A673 (cell line): Measurements from ENCODE around the gene SPECC1L. TPM values are rescaled to one million over a fixed set of nuclear protein-coding genes. Genes with fewer than 3 reads are reported as not detected.

Experiments used
- BruUV-seq: library from RNA; stranded (reverse); fragments of 400-500 nt; replicated peaks from 2 replicates; lab custom pipeline; 2021; lab: Mats Ljungman, UMichigan
- CTCF ChIA-PET: fragments of 300-600 bp; sonication (Branson Sonifier 250); formaldehyde crosslinking; loops from one replicate; lab custom pipeline; 2022; ENCODE audit warnings: antibody characterized with exemption; lab: Charles Lee
- POLR2A ChIA-PET: fragments of 300-600 bp; sonication (Branson Sonifier 250); formaldehyde crosslinking; loops from one replicate; lab custom pipeline; 2022; ENCODE audit warnings: antibody characterized with exemption; ENCODE audit not compliant: low non-redundant PET; lab: Charles Lee
- DNase-seq: peaks from one replicate; pipeline ENCODE4 v3.0.0-alpha.2; 2015; ENCODE audit warnings: low spot score
- H3K27ac ChIP-seq: fragments of 200-600 bp; sonication (generic); 2 replicates; pipeline ENCODE4 v1.5.1; 2016; ENCODE audit warnings: mixed run types, low read depth, mild to moderate bottlenecking, mixed read lengths, antibody characterized with exemption, low read length; ENCODE audit not compliant: poor library complexity, severe bottlenecking
- H3K27me3 ChIP-seq: fragments of 200-600 bp; sonication (generic); replicated peaks from 2 replicates; pipeline ENCODE4 v1.6.1; 2017; ENCODE audit warnings: mixed run types, low read depth, mild to moderate bottlenecking, mixed read lengths, antibody characterized with exemption, low read length; ENCODE audit not compliant: insufficient read depth, poor library complexity
- H3K36me3 ChIP-seq: fragments of 200-600 bp; sonication (generic); 2 replicates; pipeline ENCODE4 v1.6.1; 2016; ENCODE audit warnings: mixed run types, mild to moderate bottlenecking, mixed read lengths, antibody characterized with exemption, low read length; ENCODE audit not compliant: insufficient read depth, poor library complexity, severe bottlenecking
- H3K4me1 ChIP-seq: fragments of 200-600 bp; sonication (generic); 2 replicates; pipeline ENCODE4 v1.6.1; 2017; ENCODE audit warnings: mixed run types, mild to moderate bottlenecking, mixed read lengths, antibody characterized with exemption, low read length; ENCODE audit not compliant: insufficient read depth, poor library complexity, severe bottlenecking
- H3K4me3 ChIP-seq: fragments of 200-600 bp; sonication (generic); 2 replicates; pipeline ENCODE4 v1.5.1; 2016; ENCODE audit warnings: low read depth, mixed run types, mild to moderate bottlenecking, mixed read lengths, low read length; ENCODE audit not compliant: poor library complexity, severe bottlenecking
- H3K9me3 ChIP-seq: fragments of 200-600 bp; sonication (generic); 2 replicates; pipeline ENCODE4 v1.6.1; 2016; ENCODE audit warnings: mixed run types, low read depth, mild to moderate bottlenecking, mixed read lengths, antibody characterized with exemption, low read length; ENCODE audit not compliant: poor library complexity, severe bottlenecking
- EZH2 ChIP-seq: fragments of 200-600 bp; sonication (generic); IDR thresholded peaks from 2 replicates; pipeline ENCODE4 v1.6.1; 2017; ENCODE audit warnings: borderline replicate concordance, low read depth, mild to moderate bottlenecking, mixed read lengths, antibody characterized with exemption, low read length; ENCODE audit not compliant: poor library complexity, severe bottlenecking
- intact Hi-C: fragments of 100-400 bp; cut with micrococcal nuclease; formaldehyde crosslinking; loops from one replicate; pipeline ENCODE4 v1.10.0; 2022; ENCODE audit not compliant: unreplicated experiment
- total RNA-seq: library from RNA; stranded (reverse); gene quantifications from 2 replicates; pipeline ENCODE4 v1.2.3, GENCODE V29; 2021
- TF ChIP-seq, protein P1 (sequence below): fragments of 300-800, 200-600 bp; sonication (generic); conservative IDR thresholded peaks from 2 replicates; pipeline ENCODE4 v1.5.1; 2017; ENCODE audit warnings: low read depth, mild to moderate bottlenecking, antibody characterized with exemption, low read length, moderate library complexity, mixed read lengths

Gene SPECC1L
- total RNA-seq, 1 experiment from 2014 or later: 56.7 TPM

DNA sequence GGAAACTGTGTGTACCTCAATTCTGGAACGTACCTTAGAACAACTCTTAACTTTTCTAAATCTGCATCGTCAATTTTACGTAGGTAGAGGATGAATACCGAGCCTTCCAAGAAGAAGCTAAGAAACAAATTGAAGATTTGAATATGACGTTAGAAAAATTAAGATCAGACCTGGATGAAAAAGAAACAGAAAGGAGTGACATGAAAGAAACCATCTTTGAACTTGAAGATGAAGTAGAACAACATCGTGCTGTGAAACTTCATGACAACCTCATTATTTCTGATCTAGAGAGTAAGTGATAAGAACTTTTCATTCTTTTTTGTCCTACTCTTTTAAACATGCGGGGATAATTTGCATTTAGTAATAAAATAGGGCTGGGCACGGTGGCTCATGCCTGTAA lies 53.5 kb downstream of the SPECC1L start:
- intact Hi-C loops: no loop called here
- H3K4me1 ChIP-seq: no peaks in the 10 kb centered on the region
- H3K4me3 ChIP-seq: no peak overlapping the region
- BruUV-seq: no TSS peak
- ChIA-PET CTCF (no interaction called here), POLR2A (no interaction called here)
- peaks cover 38% of the 10 kb centered on the region for H3K36me3 ChIP-seq
- H3K27ac ChIP-seq: no peak overlapping the region
- TF ChIP-seq, protein P1, sequence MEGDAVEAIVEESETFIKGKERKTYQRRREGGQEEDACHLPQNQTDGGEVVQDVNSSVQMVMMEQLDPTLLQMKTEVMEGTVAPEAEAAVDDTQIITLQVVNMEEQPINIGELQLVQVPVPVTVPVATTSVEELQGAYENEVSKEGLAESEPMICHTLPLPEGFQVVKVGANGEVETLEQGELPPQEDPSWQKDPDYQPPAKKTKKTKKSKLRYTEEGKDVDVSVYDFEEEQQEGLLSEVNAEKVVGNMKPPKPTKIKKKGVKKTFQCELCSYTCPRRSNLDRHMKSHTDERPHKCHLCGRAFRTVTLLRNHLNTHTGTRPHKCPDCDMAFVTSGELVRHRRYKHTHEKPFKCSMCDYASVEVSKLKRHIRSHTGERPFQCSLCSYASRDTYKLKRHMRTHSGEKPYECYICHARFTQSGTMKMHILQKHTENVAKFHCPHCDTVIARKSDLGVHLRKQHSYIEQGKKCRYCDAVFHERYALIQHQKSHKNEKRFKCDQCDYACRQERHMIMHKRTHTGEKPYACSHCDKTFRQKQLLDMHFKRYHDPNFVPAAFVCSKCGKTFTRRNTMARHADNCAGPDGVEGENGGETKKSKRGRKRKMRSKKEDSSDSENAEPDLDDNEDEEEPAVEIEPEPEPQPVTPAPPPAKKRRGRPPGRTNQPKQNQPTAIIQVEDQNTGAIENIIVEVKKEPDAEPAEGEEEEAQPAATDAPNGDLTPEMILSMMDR: no peak
- no peak for TF ChIP-seq EZH2
- no peaks in the 10 kb centered on the region for H3K9me3 ChIP-seq
- no peak for DNase-seq
- H3K27me3 ChIP-seq: no peaks in the 10 kb centered on the region

DNA sequence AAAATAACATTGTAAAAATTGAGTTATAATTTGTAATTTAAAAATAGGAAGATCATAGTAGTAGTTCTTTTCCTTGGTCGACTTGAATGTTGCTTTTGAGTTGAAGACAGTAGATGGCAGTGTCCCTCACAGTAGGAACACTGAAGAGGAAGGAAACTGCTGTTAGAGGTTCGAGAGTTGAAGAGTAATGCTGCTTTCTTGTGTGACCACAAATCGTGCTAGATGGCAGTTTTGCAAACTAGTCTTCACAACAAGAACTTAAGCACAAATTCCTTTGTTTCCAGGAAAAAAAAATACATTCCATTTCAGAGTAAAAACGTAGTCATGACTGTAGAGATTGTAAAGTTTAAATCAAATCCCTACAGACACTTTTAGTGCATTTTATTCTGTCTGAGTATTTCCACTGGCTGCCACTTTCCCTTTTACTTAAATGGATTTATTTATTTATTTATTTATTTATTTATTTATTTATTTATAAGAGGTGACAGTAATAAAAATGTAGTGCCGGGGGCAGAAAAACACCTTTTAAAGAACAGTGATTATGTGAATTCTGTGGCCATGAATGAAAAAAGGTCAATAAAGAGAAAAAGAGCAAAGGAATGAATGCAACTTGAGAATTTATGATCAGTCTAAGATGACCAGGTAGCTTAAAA lies 54.6 kb downstream of the SPECC1L start:
- Histone ChIP-seq H3K4me1 (no peaks in the 10 kb centered on the region), H3K27me3 (no peaks in the 10 kb centered on the region), H3K36me3 (peaks cover 49% of the 10 kb centered on the region), H3K4me3 (no peak overlapping the region), H3K9me3 (no peaks in the 10 kb centered on the region), H3K27ac (no peak overlapping the region)
- TF ChIP-seq EZH2: no peak
- TF ChIP-seq, protein P1: peak; percentile 76
- DNase-seq: peak; percentile 78
- ChIA-PET POLR2A (no interaction called here), CTCF (interaction anchor here (0.6 kb wide), 1 partner anchor 36 kb away, joined by 3 read pairs; no protein-coding TSS in a partner anchor)
- intact Hi-C loops: loop anchor here (1.0 kb wide), 2 partner anchors 178 to 200 kb away; no protein-coding TSS in a partner anchor
- BruUV-seq: no TSS peak

DNA sequence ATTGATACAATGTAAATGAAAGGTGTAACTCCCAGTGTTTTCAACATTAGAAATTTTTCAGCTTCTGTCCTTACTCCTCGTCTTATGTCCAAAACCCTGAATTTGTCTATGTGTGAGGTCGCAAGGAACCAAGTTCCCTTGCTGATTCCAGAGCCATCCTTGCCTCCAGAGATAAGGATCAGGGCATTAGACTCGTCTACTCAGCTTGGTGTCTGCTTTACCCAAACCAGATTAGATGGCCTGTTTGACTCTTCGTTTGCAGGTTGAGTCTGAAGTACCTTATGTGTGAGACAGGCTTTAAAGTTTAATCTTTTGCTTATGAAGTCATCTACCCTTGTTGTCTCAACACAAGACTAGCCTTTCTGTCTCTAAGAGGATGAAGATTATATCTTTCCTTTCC lies 55.6 kb downstream of the SPECC1L start:
- ChIA-PET CTCF (no interaction called here), POLR2A (no interaction called here)
- DNase-seq: no peak
- TF ChIP-seq, protein P1: no peak
- no peak for TF ChIP-seq EZH2
- intact Hi-C loops: no loop called here
- Histone ChIP-seq H3K27me3 (no peaks in the 10 kb centered on the region), H3K4me3 (no peak overlapping the region), H3K36me3 (peaks cover 59% of the 10 kb centered on the region), H3K4me1 (no peaks in the 10 kb centered on the region), H3K9me3 (no peaks in the 10 kb centered on the region), H3K27ac (no peak overlapping the region)
- no TSS peak for BruUV-seq
